ENCODE results near the gene UBE2K.

GRCh38 chr4:39730072-39730471 is 32.1 kb downstream of the UBE2K start:
- TF ChIP-seq CTCF (IDR thresholded peaks at IDR 0.05) (no peak), EP300 (IDR thresholded peaks at IDR 0.05) (no peak), POLR2AphosphoS5 (IDR thresholded peaks at IDR 0.05) (no peak)
